GM12872 (cell line): ENCODE data around the gene TNFRSF14.
A peak's percentile ranks its signal among the peaks of the same experiment; 100 is the strongest.

Experiments used
- CTCF ChIP-seq: IDR thresholded peaks from 3 replicates; pipeline ENCODE4 v1.5.1; 2011; ENCODE audit warnings: low read depth, mild to moderate bottlenecking, low read length, moderate library complexity; ENCODE audit not compliant: insufficient read depth

The TNFRSF14 gene

GRCh38 chr1:2523891-2524609 is 32.1 kb upstream of the TNFRSF14 start:
- 0 out of 3 replicates have a peak, but pooled peaks have one; percentile 28 for TF ChIP-seq CTCF

GRCh38 chr1:2525572-2525919 is 30.6 kb upstream of the TNFRSF14 start:
- no peak for TF ChIP-seq CTCF

GRCh38 chr1:2525920-2526823 is 30.0 kb upstream of the TNFRSF14 start, which contains the start of gene PANK4:
Gene PANK4 (minus strand): TSS chr1:2526596. CDS start chr1:2526587, 9 bp downstream.
- no peak for TF ChIP-seq CTCF

GRCh38 chr1:2526824-2527555 is 29.2 kb upstream of the TNFRSF14 start:
- TF ChIP-seq CTCF: no peak

- no peak for TF ChIP-seq CTCF
These were observed 28.7 kb upstream of the TNFRSF14 start for GRCh38 chr1:2527556-2527860.

- no peak for TF ChIP-seq CTCF
These were observed 28.2 kb upstream of the TNFRSF14 start for GRCh38 chr1:2528016-2528415.

GRCh38 chr1:2528611-2528965 is 27.6 kb upstream of the TNFRSF14 start:
- no peak for TF ChIP-seq CTCF
